OCI-LY1 (cell line): Measurements from ENCODE around the gene MUCL1.

Source experiments
- CTCF ChIP-seq: fragments of 200-600 bp; sonication (generic), shearing (Covaris generic); IDR thresholded peaks from 2 replicates; pipeline ENCODE4 v1.5.1; 2017; ENCODE audit warnings: mild to moderate bottlenecking, antibody characterized with exemption, low read length, moderate library complexity, mixed read lengths
- EZH2 ChIP-seq: fragments of 200-600 bp; sonication (generic), shearing (Covaris generic); IDR thresholded peaks from 2 replicates; pipeline ENCODE4 v1.8.0; 2017; ENCODE audit warnings: borderline replicate concordance, mixed run types, mild to moderate bottlenecking, antibody characterized with exemption, low read length, moderate library complexity, mixed read lengths

DNA sequence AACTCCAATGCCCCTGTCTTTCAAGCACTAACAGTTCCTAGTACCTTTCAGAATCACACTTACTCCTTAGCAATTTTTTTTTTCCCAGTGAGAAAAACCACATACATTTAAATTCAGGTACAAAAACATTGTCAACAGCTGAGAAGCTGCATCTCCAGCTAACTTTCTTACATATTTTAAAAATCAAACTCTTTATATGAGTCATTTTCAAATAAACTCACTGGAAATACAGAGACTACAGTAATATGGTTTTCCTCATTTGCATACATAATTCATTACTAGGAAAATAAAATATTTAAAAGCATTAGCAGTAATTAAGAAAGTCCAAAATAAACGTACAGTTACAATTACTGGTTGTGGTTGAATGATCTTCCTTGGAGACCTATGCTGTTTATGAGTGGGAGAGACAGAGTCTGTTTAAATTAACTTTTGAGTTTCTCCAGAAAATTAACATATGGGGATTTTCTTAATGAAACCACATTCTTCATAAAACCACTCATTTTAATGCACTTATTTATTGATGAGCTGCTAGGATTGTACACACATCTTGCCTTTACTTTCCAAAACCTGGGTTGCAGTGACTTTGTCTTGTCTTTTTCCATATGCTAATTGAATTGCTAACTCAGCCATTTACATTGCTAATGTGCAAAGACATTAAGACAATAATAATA, 9.8 kb downstream of the MUCL1 start:
- TF ChIP-seq CTCF (no peak), EZH2 (no peak)
